Activated T-helper 17 cell treated with anti-CD3 and anti-CD28 coated beads, Interleukin-2, amount 50 U/mL, for 72 hours (primary cell): ENCODE results near the gene HSD3B2. TPM values are rescaled to one million over a fixed set of nuclear protein-coding genes. Genes with fewer than 3 reads are reported as not detected.

ENCODE experiments used
- total RNA-seq, 2 donors: library from RNA; stranded (reverse); gene quantifications; one replicate each; pipeline ENCODE4 v1.2.3, GENCODE V29; 2022

Gene HSD3B2
- total RNA-seq, 2 donors from 2014 or later, result not detected

Other genes starting within 250 kb of the HSD3B2 start
- not detected for gene HAO2, start 46.4 kb upstream of the HSD3B2 start, total RNA-seq
- gene HSD3B1, start 92.1 kb downstream of the HSD3B2 start, total RNA-seq, result not detected
- gene ZNF697, start 233.1 kb downstream of the HSD3B2 start, total RNA-seq, result under 1 TPM in 1 of 2 donors, not detected in 1; 0.06 TPM